NCI-H128 (cell line): ENCODE measurements around the gene DCP1A.
"Not testable (repeated sequence)": the region's sequence is repeated elsewhere in the genome, so short reads cannot be mapped to it uniquely, and the experiment has no call there.

Source experiments
- DNase-seq: peaks from one replicate; lab custom pipeline; 2025; ENCODE audit not compliant: unreplicated experiment; lab: John Stamatoyannopoulos, UW

The DCP1A gene

DNA sequence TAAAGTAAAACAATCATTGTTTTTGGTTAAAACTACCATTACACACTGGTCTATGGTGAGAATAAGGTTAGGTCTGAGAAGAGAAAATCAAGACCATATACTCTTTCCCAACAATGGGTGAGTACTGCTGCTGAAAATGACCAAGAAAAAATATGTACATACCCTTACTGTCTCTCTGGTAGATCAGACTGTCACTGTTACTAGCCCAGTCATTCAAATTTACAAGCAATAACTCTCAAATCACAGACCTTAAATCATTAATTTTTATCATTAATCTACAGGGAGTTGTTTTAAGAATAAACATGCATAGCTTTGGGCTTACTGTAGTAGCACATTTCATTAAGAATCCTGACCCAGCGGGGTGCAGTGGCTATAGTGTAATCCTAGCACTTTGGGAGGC, 17.4 kb downstream of the DCP1A start:
- DNase-seq: no peak

DNA sequence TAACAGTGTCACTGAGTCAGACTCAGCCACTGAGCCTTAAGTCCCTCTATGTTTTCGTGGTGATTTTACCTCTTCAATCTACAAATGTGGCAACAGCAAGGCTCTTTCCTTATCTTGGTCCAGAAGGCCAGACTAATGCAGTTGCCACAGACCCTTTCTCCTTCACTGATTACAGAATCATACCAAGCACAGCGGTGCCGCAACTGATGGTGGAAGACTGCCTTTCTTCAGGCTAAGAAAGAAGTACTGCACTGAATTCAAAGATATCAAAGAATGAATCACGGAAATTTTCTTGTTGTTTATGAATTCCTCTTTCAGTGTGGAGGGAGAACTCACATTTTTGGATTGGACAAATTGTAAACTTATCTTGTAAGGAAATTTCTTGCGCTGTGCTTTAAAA, 18.6 kb downstream of the DCP1A start:
- no peak for DNase-seq

DNA sequence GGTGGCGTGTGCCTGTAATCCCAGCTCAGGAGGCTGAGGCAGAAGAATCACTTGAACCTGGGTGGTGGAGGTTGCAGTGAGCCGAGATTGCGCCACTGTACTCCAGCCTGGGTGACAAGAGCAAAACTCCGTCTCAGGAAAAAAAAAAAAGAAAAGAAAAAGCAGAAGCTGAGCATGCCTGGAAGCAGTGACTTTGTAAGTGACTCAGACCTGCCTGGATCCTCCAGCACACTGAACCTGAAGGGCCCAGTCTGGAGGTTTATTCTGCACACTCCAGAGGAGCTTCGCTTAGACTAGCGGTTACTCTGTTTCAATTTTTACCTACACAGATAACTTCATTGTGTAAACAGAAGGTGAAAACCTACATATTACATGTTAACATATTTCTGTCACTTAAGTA, 19.4 kb downstream of the DCP1A start:
- not testable (repeated sequence) for DNase-seq

DNA sequence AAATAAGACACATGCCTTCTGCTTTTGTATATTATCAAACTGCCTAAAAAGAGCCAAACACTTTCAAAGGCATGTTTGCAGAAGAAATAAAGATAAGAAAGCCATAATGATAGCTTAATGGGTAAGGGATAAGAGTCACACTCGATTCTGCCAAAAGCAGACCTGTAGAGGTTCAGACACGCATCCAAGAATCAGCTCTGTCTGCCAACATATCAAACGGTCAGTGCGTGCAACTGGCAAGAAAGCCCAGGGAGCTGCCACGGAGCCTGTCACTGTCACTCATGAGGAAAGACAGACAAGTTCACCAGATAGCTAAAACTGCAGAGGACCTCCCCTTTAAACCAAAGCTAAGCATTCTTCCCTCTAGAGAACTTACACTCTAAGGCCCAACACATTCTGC, 23.2 kb downstream of the DCP1A start:
- no peak for DNase-seq

DNA sequence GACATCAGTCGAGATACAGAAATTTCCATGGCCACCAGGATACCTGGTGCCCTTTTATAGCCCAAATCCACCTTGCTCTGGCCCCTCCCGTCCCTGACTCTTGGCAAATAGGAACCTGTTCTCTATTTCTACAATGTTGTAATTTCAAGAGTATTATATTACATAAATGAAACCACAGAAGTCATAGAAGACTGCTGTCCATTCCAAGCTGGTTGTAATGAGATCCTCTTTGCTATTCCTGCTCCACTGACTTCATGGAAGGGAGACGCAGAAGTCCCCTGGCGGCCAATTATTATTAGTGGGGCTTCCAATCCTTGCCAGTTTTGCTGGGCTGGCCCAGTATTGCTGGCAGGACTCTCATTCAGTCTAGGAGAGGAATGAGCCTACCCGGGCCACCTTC, 26.6 kb downstream of the DCP1A start:
- DNase-seq: no peak

DNA sequence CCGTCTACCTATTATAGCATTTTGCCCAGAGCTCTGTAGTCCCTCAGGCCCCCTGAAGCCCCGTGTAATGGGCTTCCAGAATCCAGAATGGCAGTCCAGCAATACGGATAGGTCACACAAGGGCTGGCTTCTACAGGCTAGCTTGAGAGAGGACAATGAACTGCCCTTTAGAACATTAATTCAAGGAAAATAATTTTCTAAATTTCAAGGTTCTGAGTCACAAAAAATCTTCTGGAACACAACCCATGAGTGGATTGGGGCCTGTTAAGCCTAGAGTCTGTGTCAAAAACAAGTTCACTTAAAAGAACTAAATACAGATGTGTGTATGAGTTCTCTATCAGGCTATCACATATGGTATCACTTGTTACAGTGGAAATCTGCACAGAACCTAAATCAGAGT, 28.8 kb downstream of the DCP1A start:
- DNase-seq: no peak

DNA sequence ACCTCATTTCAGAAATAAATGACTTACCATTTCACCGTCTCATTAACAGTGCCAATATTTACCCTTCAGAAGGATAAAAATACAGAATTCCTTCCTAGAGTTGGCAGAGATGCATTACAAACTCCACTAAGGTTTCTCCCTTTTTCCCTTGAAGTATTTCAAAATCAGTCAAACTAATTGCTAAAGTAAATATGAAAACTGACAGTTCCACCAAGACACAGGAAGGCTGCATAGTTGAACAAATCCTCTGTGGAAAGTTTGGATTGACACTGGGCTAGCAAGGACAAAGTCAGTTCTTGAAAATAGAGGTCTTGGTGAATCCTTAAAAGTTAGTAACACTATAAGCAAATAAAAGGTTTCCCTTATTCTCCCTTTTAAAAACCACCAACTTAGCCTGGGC, 34.5 kb downstream of the DCP1A start:
- DNase-seq: no peak

DNA sequence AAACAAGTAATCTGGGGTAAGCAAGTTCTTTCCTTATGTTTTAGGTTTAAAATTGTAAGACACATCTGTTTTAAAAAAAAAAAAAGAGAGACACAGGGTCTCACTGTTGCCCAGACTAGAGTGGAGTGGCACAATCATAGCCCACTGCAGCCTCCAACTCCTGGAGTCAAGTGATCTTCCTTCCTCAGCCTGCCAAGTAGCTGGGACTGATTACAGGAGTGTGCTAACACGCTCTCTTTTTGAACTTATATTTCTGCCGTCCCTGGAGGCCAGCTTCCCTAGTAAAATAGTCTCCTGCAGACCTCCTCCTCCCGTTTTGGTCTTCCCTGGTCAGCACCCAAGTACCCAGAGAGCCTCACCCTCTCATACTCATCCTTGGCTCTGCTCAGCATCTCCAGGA, 35.5 kb downstream of the DCP1A start:
- DNase-seq: no peak

DNA sequence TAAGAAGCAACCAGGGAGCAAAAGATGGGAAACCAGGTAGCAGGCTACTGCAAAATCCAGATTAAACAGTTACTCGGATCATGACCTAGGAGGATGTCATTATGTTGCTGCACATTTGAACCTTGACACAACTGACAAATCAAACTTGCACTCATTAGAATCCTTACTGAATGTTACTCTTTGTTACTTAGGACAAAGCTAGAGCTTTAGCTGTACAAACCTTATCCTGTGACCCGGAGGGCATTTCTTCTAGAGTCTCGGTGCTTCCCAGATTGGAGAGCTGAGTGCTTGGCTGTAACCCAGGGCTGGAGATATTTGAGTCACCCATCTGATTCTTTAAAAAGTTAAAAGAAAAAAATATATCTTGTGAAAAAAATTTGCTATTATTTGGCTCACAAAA, 43.4 kb downstream of the DCP1A start:
- no peak for DNase-seq

DNA sequence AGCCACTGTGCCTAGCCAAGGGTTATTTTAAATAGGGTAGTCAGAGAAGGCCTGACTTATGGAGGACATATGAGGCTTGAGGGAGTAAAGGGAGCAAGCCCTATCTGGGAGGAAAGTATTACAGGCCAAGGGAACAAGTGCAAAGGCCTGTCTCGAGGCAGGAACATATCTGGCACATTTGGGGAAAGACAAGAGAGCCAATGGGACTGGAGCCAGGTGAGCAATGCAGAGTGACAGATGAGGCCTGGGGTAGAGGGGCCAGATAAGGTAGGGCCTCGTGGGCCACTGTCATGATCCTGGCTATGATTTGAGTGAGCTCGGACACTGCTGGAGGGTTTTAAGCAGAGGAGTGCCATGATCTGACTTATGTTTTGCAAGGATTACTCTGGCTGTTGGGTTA, 43.8 kb downstream of the DCP1A start:
- DNase-seq: no peak

DNA sequence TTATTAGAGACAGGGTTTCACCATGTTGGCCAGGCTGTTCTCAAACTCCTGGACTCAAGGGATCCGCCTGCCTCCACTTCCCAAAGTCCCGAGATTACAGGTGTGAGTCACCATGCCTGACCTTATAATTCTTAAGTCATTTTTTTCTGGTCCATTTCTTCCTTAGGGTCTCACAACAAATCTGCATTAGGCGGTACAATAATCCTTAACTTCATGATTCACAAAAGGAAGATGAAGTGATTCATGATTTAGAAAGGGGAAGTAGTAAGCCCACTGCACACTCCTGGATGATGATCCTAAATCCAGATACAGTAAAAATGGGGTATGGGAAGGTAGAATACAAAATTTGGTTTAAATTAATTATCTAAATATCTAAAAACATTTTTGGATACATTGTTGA, 46.5 kb downstream of the DCP1A start:
- DNase-seq: no peak

DNA sequence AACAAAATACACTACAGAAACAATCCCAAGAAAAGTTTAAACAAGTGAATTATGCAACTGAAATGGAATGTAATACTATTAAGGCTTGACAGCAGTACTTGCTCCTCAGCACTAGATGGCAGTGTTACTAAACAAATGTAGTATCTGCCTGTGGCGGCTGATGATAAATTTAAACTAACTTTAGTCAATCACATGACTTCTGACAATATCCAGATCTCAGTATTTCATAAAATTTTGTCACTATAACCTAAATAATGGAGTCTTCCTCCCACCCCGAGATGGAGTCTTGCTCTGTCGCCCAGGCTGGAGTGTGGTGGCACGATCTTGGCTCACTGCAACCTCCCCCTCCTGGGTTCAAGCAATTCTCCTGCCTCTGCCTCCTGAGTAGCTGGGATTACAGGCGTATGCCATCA, 47.7 kb downstream of the DCP1A start:
- DNase-seq: not testable (repeated sequence)

DNA sequence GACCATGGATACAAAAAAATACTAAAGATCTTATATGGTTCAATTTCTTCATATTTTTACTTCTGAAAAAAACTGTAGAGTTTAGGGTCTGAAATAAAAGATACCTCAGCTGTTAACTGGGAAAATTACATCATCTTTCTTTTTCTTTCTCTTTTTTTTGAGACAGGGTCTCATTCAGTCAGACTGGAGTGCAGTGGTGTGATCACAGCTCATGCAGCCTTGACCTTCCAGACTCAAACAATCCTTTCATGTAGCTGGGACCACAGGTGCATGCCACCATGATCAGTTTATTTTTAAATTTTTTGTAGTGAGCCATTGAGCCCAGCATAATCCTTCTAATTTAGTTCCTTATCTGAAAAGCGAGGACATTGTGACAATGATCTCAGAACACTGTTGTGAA, 51.9 kb downstream of the DCP1A start:
- no peak for DNase-seq

DNA sequence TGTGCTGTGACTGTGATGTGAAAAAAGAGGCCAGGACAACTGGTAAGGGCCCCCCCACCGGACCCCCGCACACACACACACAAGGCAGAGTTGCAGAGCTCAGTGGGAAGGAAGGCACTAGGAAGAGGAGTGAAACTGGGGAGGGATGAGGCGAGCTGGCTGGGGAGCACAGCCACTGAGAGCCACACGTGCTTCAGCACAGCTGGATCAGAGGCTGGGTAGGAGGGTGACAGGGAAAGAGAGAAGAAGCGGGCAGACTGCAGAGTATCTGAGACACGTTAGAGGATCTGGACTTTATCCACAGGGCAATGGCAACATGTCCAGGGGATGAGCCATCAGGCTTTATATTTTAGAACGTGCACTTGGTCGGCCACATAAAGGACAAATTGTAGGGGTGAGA, 53.5 kb downstream of the DCP1A start:
- DNase-seq: no peak

DNA sequence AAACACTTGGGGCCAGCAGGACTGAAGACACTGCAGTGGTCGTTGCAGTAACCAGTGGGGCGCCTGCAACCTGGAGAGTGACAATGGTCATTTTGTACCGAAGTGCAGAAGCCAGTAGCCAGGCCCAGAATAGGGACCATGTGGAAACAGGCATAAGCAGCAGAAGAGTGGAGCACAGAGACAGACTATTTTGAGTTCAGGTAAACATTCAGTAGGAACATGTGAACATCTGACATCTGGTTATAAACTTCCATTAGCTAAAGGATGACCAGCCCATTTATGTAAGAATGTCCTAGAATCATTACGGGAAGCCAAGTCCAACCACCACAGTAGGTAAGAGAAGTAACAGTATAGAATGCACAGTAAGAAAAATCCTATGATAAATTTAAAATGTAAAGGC, 59.1 kb downstream of the DCP1A start:
- no peak for DNase-seq

DNA sequence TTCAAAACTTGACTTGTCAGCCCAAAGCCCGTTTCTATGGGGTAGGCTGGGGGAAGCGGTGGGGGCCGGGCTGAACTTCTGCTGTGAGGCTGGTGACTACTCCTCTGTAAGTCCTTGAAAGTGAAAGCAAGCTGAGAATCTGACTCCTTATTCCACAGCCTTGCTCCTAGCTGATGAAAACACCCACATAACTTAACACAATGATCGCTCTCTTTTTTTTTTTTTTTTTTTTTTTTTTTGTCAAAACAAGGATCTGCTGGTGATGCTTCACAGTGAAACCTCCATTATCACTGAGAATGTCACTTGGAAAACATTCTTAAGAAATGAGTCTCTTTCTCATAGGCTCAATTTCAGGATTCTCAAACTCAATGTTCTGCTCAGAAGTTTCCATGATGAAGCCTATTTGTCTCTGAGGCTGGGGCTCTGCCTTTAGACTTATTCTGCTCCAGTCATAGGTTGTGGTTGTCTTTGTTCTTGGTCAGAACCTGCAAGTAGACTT, 60.2 kb downstream of the DCP1A start:
- DNase-seq: no peak

DNA sequence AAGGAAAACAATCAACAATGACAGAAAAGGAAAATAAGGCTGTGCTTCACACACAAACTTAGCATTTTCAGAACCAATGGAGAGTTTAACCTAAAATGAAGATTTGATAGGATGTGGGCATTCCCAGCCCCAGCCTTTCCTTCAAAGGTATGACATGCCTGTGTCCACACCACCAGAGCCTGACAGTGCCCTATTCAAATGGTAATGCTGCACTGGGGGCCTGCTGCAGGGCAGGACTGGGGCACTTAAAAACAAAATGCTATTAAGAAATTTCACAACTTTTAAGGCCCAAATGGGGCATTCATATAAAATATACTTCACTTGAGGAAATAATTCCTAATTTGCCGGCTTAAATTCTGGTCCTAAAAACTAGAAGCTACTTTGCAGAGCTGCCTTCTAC, 60.6 kb downstream of the DCP1A start:
- no peak for DNase-seq

DNA sequence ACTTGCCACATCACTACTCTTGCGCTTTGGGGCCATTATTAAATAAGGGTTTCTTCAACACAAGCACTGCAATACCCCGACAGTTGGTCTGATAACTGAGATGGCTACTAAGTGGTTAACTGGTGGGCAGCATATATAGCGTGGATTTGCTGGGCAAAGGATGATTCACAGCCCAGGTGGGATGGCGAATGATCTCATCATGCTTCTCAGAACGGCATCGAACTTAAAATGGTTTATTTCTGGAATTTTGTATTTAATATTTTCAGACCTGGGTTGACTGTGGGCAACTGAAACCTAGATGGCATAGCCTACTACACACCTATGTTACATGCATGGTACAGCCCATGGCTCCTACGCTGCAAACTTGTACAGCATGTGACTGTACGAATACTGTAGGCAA, 64.8 kb downstream of the DCP1A start:
- DNase-seq: no peak

DNA sequence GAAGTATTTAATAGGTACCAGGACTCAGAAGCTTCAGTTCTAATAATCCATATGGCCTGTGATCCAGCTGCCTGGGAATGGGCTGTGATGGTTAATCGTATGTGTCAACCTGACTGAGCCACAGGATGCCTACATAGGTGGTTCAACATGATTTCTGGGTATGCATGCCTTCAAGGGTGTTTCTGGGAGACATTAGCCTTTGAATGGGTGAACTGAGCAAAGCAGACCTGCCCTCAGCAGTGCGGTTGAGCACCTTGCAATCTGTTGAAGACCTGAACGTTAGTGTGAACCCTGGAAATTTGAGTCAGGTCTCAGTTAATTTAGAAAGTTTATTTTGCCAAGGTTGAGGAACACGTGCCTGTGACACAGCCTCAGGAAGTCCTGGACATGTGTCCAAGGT, 68.7 kb downstream of the DCP1A start:
- no peak for DNase-seq

DNA sequence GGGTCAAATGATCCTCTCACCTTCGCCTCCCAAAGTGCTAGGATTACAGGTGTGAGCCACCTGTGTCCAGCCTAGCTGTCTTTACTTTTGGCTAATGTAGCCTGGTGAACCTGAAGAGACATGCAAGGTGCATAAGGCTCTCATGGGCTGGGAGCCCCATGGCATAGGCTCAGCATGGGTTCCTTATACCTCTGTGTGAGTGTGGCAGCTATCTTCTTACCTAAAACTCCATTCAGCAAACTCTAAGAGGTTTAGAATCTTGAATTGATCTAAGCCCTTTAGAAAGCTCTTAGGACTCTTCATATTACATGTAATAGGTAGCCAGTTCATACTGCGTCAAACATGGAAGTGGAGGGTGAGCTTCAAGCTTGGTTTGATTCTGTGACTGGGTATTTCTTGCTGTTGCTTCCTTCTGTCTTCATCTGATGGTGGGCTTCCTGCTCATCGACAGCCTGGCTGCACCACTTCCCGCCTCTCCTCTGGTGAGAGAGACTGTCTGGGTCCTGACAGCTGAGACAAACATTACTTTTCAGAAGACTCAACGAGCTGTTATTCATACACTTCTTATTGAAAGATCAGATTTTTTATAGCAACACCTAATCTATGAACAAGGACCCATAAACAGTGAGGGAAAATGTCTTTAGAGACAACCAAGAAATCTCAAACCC, 72.3 kb downstream of the DCP1A start:
- no peak for DNase-seq

DNA sequence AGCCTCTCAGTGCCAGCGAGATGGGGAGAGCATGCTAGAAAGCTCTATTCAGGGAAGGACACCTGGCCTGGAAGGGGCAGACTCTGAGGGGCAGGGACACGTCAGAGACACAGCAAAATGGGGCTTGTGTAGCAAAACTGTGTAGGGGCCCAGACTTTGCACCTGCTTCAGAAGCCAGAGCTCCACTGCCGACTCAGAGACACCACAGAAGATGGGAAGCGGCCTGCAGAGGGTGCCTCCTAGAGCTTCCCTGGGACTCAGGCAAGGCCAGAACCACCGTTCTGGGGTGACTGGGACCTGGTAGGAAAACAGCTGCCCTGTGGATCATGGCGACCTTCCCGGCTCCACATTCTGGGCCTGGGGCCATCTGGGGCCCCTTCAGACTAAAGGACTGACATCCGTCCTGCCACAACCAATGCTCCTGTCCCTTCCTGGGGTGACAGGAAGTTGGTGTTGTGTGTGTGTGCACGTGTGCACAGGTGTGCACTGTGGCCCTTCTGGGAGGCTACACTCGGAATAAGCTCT, 74.1 kb downstream of the DCP1A start:
- DNase-seq: no peak

DNA sequence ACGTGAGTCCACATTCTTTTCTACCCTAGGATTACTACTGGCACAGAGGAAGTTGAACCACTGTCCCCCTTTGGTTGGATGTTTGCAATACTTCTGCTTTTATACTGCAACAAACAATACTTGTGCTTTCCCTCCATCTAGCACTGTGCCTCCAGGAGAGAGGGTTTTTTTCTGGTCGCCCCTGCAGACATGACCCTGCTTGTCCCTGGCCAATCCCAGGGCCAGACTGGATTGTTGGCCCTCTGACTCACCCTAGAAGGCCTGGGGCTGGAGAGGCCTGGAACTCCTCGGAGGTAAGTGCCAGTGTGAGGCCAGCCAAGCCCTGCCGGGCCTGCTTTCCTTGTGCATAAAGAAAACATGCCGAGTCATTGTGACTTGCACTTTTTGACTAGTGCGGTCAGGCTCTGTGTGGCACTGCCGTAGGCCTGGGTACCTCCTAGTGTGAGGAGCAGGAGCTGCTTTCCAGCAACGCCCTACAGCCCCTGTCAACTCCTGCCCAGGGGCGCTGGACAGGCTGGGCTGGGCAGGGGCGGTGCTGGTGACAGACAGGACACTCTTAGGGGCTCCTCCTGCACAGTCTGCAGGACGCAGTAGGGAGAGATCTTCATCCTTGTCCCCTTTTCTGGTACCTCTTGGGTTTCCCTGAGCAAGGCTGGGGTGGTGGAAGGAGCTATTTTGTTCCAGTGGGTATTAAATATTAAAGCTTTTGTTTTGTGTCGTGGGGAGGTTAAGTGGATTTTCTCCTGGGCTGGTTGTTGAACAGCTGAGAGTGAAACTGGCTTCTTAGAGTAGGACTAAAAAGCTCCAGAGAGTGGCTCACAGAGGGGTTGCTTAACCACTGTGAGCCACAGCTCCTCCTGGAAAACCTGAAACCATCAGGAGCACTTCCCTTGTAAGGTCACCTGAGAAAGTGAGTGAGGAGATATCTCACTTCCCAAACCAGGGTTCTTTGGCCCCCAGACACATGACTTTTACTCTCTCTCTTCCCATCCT, 77.2 kb downstream of the DCP1A start:
- no peak for DNase-seq
